IMR-90 (cell line): ENCODE results near the gene AUTS2. TPM values are rescaled to one million over a fixed set of nuclear protein-coding genes. Genes with fewer than 3 reads are reported as not detected.

Experiments used
- ATAC-seq: fragments of 200-7000 bp; cut with Tn5 transposase; 2 replicates; pipeline ENCODE4 v1.9.1; 2020; ENCODE audit warnings: low read depth, mild to moderate bottlenecking, moderate library complexity
- BruUV-seq: library from RNA; stranded (reverse); fragments of 400-500 nt; replicated peaks from 2 replicates; lab custom pipeline; 2021; lab: Mats Ljungman, UMichigan
- CTCF ChIA-PET: fragments of 300-600 bp; formaldehyde crosslinking; extraction: SDS; loops from one replicate; lab custom pipeline; 2021; ENCODE audit warnings: antibody characterized with exemption; lab: Yijun Ruan, JAX
- POLR2A ChIA-PET: fragments of 300-600 bp; sonication (Branson Sonifier 250); formaldehyde crosslinking; loops from one replicate; lab custom pipeline; 2022; ENCODE audit warnings: antibody characterized with exemption; ENCODE audit not compliant: unreplicated experiment; lab: Charles Lee
- DNase-seq: peaks from one replicate; pipeline ENCODE4 v3.0.0; 2013
- H2AFZ ChIP-seq: replicated peaks from 2 replicates; pipeline ENCODE3; 2013; ENCODE audit warnings: low read length, mild to moderate bottlenecking; ENCODE audit not compliant: poor library complexity
- H2AK5ac ChIP-seq: 2 replicates; pipeline ENCODE4 v1.6.1; 2013; ENCODE audit warnings: low read depth, low read length, inconsistent platforms
- H2AK9ac ChIP-seq: replicated peaks from 2 replicates; pipeline ENCODE3; 2013; ENCODE audit warnings: mild to moderate bottlenecking, low read depth, low read length, moderate library complexity; ENCODE audit not compliant: poor library complexity
- H2BK120ac ChIP-seq: 2 replicates; pipeline ENCODE4 v1.6.1; 2013; ENCODE audit warnings: low read depth, low read length, inconsistent platforms
- H2BK15ac ChIP-seq: 3 replicates; pipeline ENCODE4 v1.6.1; 2013; ENCODE audit warnings: low read depth, low read length, inconsistent platforms
- H2BK20ac ChIP-seq: 2 replicates; pipeline ENCODE4 v1.6.1; 2013; ENCODE audit warnings: low read depth, mild to moderate bottlenecking, inconsistent platforms, low read length, moderate library complexity
- H2BK5ac ChIP-seq: 2 replicates; pipeline ENCODE4 v1.6.1; 2013; ENCODE audit warnings: mild to moderate bottlenecking, low read depth, low read length, inconsistent platforms; ENCODE audit not compliant: poor library complexity, severe bottlenecking
- H3K14ac ChIP-seq: replicated peaks from 2 replicates; pipeline ENCODE4 v1.6.1; 2013; ENCODE audit warnings: low read depth, low read length, inconsistent platforms
- H3K18ac ChIP-seq: 2 replicates; pipeline ENCODE4 v1.6.1; 2013; ENCODE audit warnings: low read depth, low read length, control low read depth
- H3K23ac ChIP-seq: 2 replicates; pipeline ENCODE4 v1.6.1; 2013; ENCODE audit warnings: low read depth, low read length, inconsistent platforms
- H3K27ac ChIP-seq: 2 replicates; pipeline ENCODE4 v1.5.1; 2013; ENCODE audit warnings: mild to moderate bottlenecking, control low read depth, low read length; ENCODE audit not compliant: insufficient read depth
- H3K27me3 ChIP-seq: 2 replicates; pipeline ENCODE4 v1.6.1; 2013; ENCODE audit warnings: low read length; ENCODE audit not compliant: control insufficient read depth, insufficient read depth
- H3K36me3 ChIP-seq: 2 replicates; pipeline ENCODE4 v1.6.1; 2013; ENCODE audit warnings: low read length, mixed read lengths; ENCODE audit not compliant: control insufficient read depth, insufficient read depth
- H3K4ac ChIP-seq: 2 replicates; pipeline ENCODE4 v1.6.1; 2013; ENCODE audit warnings: low read depth, low read length, inconsistent platforms
- H3K4me1 ChIP-seq: 2 replicates; pipeline ENCODE4 v1.6.1; 2013; ENCODE audit warnings: low read length, mixed read lengths; ENCODE audit not compliant: control insufficient read depth, insufficient read depth
- H3K4me2 ChIP-seq: 2 replicates; pipeline ENCODE4 v1.6.1; 2013; ENCODE audit warnings: low read depth, mild to moderate bottlenecking, control low read depth, low read length, moderate library complexity
- H3K4me3 ChIP-seq: 2 replicates; pipeline ENCODE4 v1.5.1; 2013; ENCODE audit warnings: low read depth, mild to moderate bottlenecking, control low read depth, low read length, moderate library complexity; ENCODE audit not compliant: insufficient read depth
- H3K56ac ChIP-seq: 2 replicates; pipeline ENCODE4 v1.6.1; 2013; ENCODE audit warnings: low read length, inconsistent platforms; ENCODE audit not compliant: insufficient read depth; ENCODE audit errors: extremely low read depth
- H3K79me1 ChIP-seq, 2 experiments: 2 replicates each; pipeline ENCODE4 v1.6.1; 2013; ENCODE audit warnings: low read length in 2 of 2, inconsistent platforms in 1 of 2, low read depth in 1 of 2
- H3K9ac ChIP-seq: 2 replicates; pipeline ENCODE4 v1.6.1; 2013; ENCODE audit warnings: low read depth, low read length, control low read depth
- H3K9me1 ChIP-seq: 2 replicates; pipeline ENCODE4 v1.6.1; 2013; ENCODE audit warnings: low read length, inconsistent platforms; ENCODE audit not compliant: insufficient read depth
- H3K9me3 ChIP-seq: 2 replicates; pipeline ENCODE4 v1.6.1; 2013; ENCODE audit warnings: low read length; ENCODE audit not compliant: control insufficient read depth, insufficient read depth
- H4K20me1 ChIP-seq: 2 replicates; pipeline ENCODE4 v1.6.1; 2013; ENCODE audit warnings: low read length, inconsistent platforms; ENCODE audit not compliant: insufficient read depth
- H4K5ac ChIP-seq: 2 replicates; pipeline ENCODE4 v1.6.1; 2013; ENCODE audit warnings: mild to moderate bottlenecking, low read depth, low read length, control low read depth
- H4K8ac ChIP-seq, 2 experiments: 2 replicates each; pipeline ENCODE4 v1.6.1; 2013; ENCODE audit warnings: low read depth in 2 of 2, low read length in 2 of 2, control low read depth in 1 of 2, inconsistent platforms in 1 of 2
- H4K91ac ChIP-seq: 2 replicates; pipeline ENCODE4 v1.6.1; 2013; ENCODE audit warnings: low read depth, low read length, inconsistent platforms; ENCODE audit not compliant: insufficient read depth
- BHLHE40 ChIP-seq: fragments of 150-350 bp; IDR thresholded peaks from 2 replicates; pipeline ENCODE4 v1.6.1; 2016; ENCODE audit warnings: mild to moderate bottlenecking, low read depth, low read length
- CEBPB ChIP-seq: IDR thresholded peaks from 2 replicates; pipeline ENCODE4 v1.6.1; 2012; ENCODE audit warnings: low read depth, low read length, improper control_type of control experiment
- CHD1 ChIP-seq: IDR thresholded peaks from 2 replicates; pipeline ENCODE4 v1.6.1; 2012; ENCODE audit warnings: low read depth, low read length, improper control_type of control experiment
- FOS ChIP-seq: fragments of 150-350 bp; IDR thresholded peaks from 2 replicates; pipeline ENCODE4 v1.6.1; 2016; ENCODE audit warnings: low read depth, low read length
- MAFK ChIP-seq: IDR thresholded peaks from 2 replicates; pipeline ENCODE4 v1.6.1; 2012; ENCODE audit warnings: low read depth, low read length, improper control_type of control experiment
- MAZ ChIP-seq: IDR thresholded peaks from 2 replicates; pipeline ENCODE4 v1.6.1; 2012; ENCODE audit warnings: low read depth, mild to moderate bottlenecking, low read length, improper control_type of control experiment, moderate library complexity, borderline replicate concordance
- MXI1 ChIP-seq: IDR thresholded peaks from 2 replicates; pipeline ENCODE4 v1.6.1; 2012; ENCODE audit warnings: low read depth, mild to moderate bottlenecking, low read length, moderate library complexity, borderline replicate concordance
- NFE2L2 ChIP-seq: fragments of 150-350 bp; IDR thresholded peaks from 2 replicates; pipeline ENCODE4 v1.6.1; 2016; ENCODE audit warnings: low read depth, mild to moderate bottlenecking, low read length
- POLR2A ChIP-seq: IDR thresholded peaks from 2 replicates; pipeline ENCODE4 v1.6.1; 2012; ENCODE audit warnings: mild to moderate bottlenecking, low read depth, low read length
- RAD21 ChIP-seq: IDR thresholded peaks from 2 replicates; pipeline ENCODE4 v1.6.1; 2012; ENCODE audit warnings: low read length, improper control_type of control experiment
- RCOR1 ChIP-seq: IDR thresholded peaks from 2 replicates; pipeline ENCODE4 v1.6.1; 2012; ENCODE audit warnings: mild to moderate bottlenecking, low read length, improper control_type of control experiment; ENCODE audit not compliant: insufficient replicate concordance
- RFX5 ChIP-seq: IDR thresholded peaks from 2 replicates; pipeline ENCODE4 v1.8.0; 2012; ENCODE audit warnings: low read depth, mild to moderate bottlenecking, low read length, moderate library complexity
- SMC3 ChIP-seq: fragments of 150-350 bp; IDR thresholded peaks from 2 replicates; pipeline ENCODE4 v1.6.1; 2016; ENCODE audit warnings: low read depth, mild to moderate bottlenecking, antibody characterized with exemption, low read length, moderate library complexity
- dilution Hi-C: fragments of 300-500 bp; cut with HindIII; formaldehyde crosslinking; loops from one replicate; pipeline ENCODE4 v1.14.3; 2018; ENCODE audit warnings: low sequenced_read_pairs; ENCODE audit not compliant: unreplicated experiment
- in situ Hi-C: fragments of 300-500 bp; cut with MboI; formaldehyde crosslinking; loops from 3 replicates; pipeline ENCODE4 v1.14.3; 2019; ENCODE audit warnings: low sequenced_read_pairs, inconsistent platforms, mixed read lengths
- intact Hi-C: fragments of 100-400 bp; cut with micrococcal nuclease; formaldehyde crosslinking; loops from 2 replicates; pipeline ENCODE4 v1.10.0; 2022
- polyA plus RNA-seq, 3 experiments: library from polyadenylated mRNA; depleted of rRNA; stranded (reverse); fragments of >200 nt; gene quantifications; 2 replicates each; pipeline ENCODE4 v1.2.3, GENCODE V29; 2012; ENCODE audit warnings: low replicate concordance in 1 of 3
- total RNA-seq: library from RNA; depleted of rRNA; stranded (reverse); fragments of >200 nt; gene quantifications from 2 replicates; pipeline ENCODE4 v1.2.3, GENCODE V29; 2012
- TF ChIP-seq, protein P1 (sequence below): fragments of 150-350 bp; IDR thresholded peaks from 2 replicates; pipeline ENCODE4 v1.6.1; 2017; ENCODE audit warnings: mild to moderate bottlenecking, antibody characterized with exemption, low read length, low read depth
- TF ChIP-seq, protein P2 (sequence below): conservative IDR thresholded peaks from 2 replicates; pipeline ENCODE4 v1.5.1; 2012; ENCODE audit warnings: mild to moderate bottlenecking, low read depth, low read length, improper control_type of control experiment
- TF ChIP-seq, protein P3 (sequence below): fragments of 150-350 bp; IDR thresholded peaks from 2 replicates; pipeline ENCODE4 v1.6.1; 2016; ENCODE audit warnings: low read depth, mild to moderate bottlenecking, low read length, moderate library complexity, borderline replicate concordance

AUTS2 gene
- total and polyA plus RNA-seq, 2 of the 4 experiments (the other 2 are of a cell fraction), result 0.90 to 3.0 TPM

DNA sequence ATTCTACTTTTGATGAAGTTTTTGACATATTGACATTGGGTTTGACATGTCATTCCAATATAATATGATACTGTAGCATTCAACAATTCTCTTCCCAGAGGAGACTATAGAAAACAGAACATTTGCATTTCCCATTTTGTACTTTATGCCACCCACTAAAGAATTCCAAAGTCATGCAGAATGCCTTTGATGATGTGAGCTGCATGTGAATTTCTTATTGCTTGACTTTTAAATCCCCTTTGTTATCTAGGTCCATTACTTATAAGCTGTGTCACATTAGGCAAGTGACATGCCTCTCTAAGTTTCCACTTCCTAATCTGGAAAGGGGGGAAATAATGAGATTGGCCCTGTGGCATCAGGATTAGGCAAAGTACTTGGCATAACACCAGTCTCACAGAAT lies 436.7 kb downstream of the AUTS2 start:
- H2BK5ac ChIP-seq, result no peak overlapping the region
- H3K79me1 ChIP-seq, result no peaks in the 10 kb centered on the region
- no peaks in the 10 kb centered on the region for H3K27me3 ChIP-seq
- H2AK9ac ChIP-seq, result no peak overlapping the region
- H3K23ac ChIP-seq, result no peak overlapping the region
- H3K18ac ChIP-seq, result no peak overlapping the region
- no peak overlapping the region for H2BK120ac ChIP-seq
- dilution Hi-C loops, result no loop called here
- no peak overlapping the region for H2AK5ac ChIP-seq
- no peak overlapping the region for H3K27ac ChIP-seq
- POLR2A ChIA-PET, result no interaction called here
- no peak overlapping the region for H4K8ac ChIP-seq
- H4K91ac ChIP-seq, result no peak overlapping the region
- no peaks in the 10 kb centered on the region for H3K4me1 ChIP-seq
- TF ChIP-seq RCOR1, result no peak
- no peak for TF ChIP-seq CEBPB
- no peak for TF ChIP-seq POLR2A
- no peak for TF ChIP-seq BHLHE40
- TF ChIP-seq, protein P1, sequence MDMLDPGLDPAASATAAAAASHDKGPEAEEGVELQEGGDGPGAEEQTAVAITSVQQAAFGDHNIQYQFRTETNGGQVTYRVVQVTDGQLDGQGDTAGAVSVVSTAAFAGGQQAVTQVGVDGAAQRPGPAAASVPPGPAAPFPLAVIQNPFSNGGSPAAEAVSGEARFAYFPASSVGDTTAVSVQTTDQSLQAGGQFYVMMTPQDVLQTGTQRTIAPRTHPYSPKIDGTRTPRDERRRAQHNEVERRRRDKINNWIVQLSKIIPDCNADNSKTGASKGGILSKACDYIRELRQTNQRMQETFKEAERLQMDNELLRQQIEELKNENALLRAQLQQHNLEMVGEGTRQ, result no peak
- no peak for TF ChIP-seq RAD21
- no peak for TF ChIP-seq MXI1
- TF ChIP-seq, protein P2, sequence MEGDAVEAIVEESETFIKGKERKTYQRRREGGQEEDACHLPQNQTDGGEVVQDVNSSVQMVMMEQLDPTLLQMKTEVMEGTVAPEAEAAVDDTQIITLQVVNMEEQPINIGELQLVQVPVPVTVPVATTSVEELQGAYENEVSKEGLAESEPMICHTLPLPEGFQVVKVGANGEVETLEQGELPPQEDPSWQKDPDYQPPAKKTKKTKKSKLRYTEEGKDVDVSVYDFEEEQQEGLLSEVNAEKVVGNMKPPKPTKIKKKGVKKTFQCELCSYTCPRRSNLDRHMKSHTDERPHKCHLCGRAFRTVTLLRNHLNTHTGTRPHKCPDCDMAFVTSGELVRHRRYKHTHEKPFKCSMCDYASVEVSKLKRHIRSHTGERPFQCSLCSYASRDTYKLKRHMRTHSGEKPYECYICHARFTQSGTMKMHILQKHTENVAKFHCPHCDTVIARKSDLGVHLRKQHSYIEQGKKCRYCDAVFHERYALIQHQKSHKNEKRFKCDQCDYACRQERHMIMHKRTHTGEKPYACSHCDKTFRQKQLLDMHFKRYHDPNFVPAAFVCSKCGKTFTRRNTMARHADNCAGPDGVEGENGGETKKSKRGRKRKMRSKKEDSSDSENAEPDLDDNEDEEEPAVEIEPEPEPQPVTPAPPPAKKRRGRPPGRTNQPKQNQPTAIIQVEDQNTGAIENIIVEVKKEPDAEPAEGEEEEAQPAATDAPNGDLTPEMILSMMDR, result no peak
- no peak for TF ChIP-seq SMC3
- no peak for TF ChIP-seq MAZ
- TF ChIP-seq CHD1, result no peak
- no peak for TF ChIP-seq RFX5
- no peak for TF ChIP-seq FOS
- TF ChIP-seq, protein P3, sequence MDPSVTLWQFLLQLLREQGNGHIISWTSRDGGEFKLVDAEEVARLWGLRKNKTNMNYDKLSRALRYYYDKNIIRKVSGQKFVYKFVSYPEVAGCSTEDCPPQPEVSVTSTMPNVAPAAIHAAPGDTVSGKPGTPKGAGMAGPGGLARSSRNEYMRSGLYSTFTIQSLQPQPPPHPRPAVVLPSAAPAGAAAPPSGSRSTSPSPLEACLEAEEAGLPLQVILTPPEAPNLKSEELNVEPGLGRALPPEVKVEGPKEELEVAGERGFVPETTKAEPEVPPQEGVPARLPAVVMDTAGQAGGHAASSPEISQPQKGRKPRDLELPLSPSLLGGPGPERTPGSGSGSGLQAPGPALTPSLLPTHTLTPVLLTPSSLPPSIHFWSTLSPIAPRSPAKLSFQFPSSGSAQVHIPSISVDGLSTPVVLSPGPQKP, result no peak
- TF ChIP-seq MAFK, result no peak
- TF ChIP-seq NFE2L2, result no peak
- peaks cover 2% of the 10 kb centered on the region; the same call in 1 of the 2 replicates for H3K9me3 ChIP-seq
- BruUV-seq, result no TSS peak
- H3K4ac ChIP-seq, result no peak overlapping the region
- ATAC-seq (no peak), DNase-seq (no peak)
- H3K9ac ChIP-seq, result no peak overlapping the region
- CTCF ChIA-PET, result no interaction called here
- intact Hi-C loops, result no loop called here
- H3K36me3 ChIP-seq, result no peaks in the 10 kb centered on the region
- no peak overlapping the region for H2BK15ac ChIP-seq
- H3K4me3 ChIP-seq, result no peak overlapping the region
- no peak overlapping the region for H3K56ac ChIP-seq
- no peak overlapping the region for H4K5ac ChIP-seq
- H3K9me1 ChIP-seq, result no peaks in the 10 kb centered on the region
- H4K20me1 ChIP-seq, result no peaks in the 10 kb centered on the region
- H2BK20ac ChIP-seq, result no peak overlapping the region
- in situ Hi-C loops, result no loop called here
- no peak overlapping the region for H3K4me2 ChIP-seq
- no peak overlapping the region for H2AFZ ChIP-seq
- no peak overlapping the region for H3K14ac ChIP-seq
